Measurements from ENCODE around the gene MAPK10. TPM values are rescaled to one million over a fixed set of nuclear protein-coding genes. Genes with fewer than 3 reads are reported as not detected.

MAPK10 gene
- total RNA-seq, 1 experiment from 2014 or later, result 4.7 TPM

DNA sequence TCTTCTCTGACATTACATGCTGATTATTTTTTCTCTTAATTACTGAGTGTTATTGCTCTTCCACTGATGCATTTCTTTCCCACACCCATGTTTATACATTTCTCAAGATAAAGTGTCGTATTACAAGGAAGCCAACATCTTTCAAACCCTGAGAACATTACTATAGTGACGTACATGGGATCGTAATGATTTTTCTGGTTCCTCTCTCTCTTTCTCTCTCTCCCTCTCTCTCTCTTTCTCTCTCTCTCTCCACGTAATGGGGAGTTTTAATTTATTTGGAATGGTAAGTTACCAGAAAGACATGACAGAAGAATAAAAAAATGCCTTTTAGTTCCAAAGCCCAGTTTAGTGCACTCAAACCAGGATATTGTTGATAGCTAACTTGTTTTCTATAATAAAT is 40.4 kb upstream of the MAPK10 start:
- Mint-ChIP-seq H3K4me1 (peaks cover 4 to 9% of the 10 kb centered on the region in 2 experiments), H3K9me3 (no peaks in the 10 kb centered on the region), H3K27me3 (ENCODE audit: low read depth) (no peaks in the 10 kb centered on the region), H3K4me3 (no peak overlapping the region), H3K36me3 (ENCODE audit: insufficient read depth in 1 of 3, low read depth in 3 of 3) (no peaks in the 10 kb centered on the region), H3K27ac (no peak overlapping the region; a peak in 1 of 7 replicates)
- Histone ChIP-seq H2BK15ac (ENCODE audit: low read depth, low read length) (no peak overlapping the region), H2BK5ac (ENCODE audit: insufficient read length, low read length) (no peak overlapping the region), H4K5ac (ENCODE audit: insufficient read length, low read depth, low read length) (no peak overlapping the region), H2BK12ac (ENCODE audit: insufficient read length, low read depth, low read length) (no peak overlapping the region), H3K4me2 (ENCODE audit: insufficient read depth, insufficient read length, low read length) (no peak overlapping the region), H2BK120ac (ENCODE audit: low read depth, low read length, poor library complexity, severe bottlenecking) (no peak overlapping the region), H3K27ac (ENCODE audit: insufficient read length, low read depth, low read length) (no peak overlapping the region), H3K56ac (ENCODE audit: insufficient read length, low read depth, low read length) (no peak overlapping the region), H3K18ac (ENCODE audit: insufficient read length, low read depth, low read length) (no peak overlapping the region), H3K79me1 (ENCODE audit: insufficient read depth, low read depth, low read length, poor library complexity, severe bottlenecking) (no peaks in the 10 kb centered on the region), H3K14ac (ENCODE audit: insufficient read depth, low read length) (no peak overlapping the region), H3K9ac (ENCODE audit: extremely low read depth, insufficient read length, low read length) (no peak overlapping the region), H3K79me2 (ENCODE audit: insufficient read depth, low read length) (no peaks in the 10 kb centered on the region), H3K23ac (ENCODE audit: insufficient read length, low read depth, low read length) (no peak overlapping the region), H3K4me1 (ENCODE audit: insufficient read depth, low read length) (no peaks in the 10 kb centered on the region), H3K23me2 (ENCODE audit: insufficient read length, low read depth, low read length, poor library complexity, severe bottlenecking) (no peaks in the 10 kb centered on the region), H3K9me3 (ENCODE audit: control insufficient read depth, low read depth, low read length) (no peaks in the 10 kb centered on the region), H2AK5ac (ENCODE audit: insufficient read length, low read length) (no peak overlapping the region), H4K20me1 (ENCODE audit: control insufficient read depth, insufficient read depth, insufficient read length) (no peaks in the 10 kb centered on the region), H4K91ac (ENCODE audit: insufficient read length, low read depth, low read length) (no peak overlapping the region), H2BK20ac (ENCODE audit: low read depth, low read length, poor library complexity, severe bottlenecking) (no peak overlapping the region), H3K4ac (ENCODE audit: low read depth, low read length) (no peak overlapping the region), H3K27me3 (ENCODE audit: insufficient read depth, low read length) (no peaks in the 10 kb centered on the region), H2AFZ (ENCODE audit: low read length) (no peak overlapping the region), H4K8ac (replicated peaks; ENCODE audit: insufficient read length, low read depth, low read length) (no peak overlapping the region), H3T11ph (ENCODE audit: low read length) (no peak overlapping the region)
- WGBS (ENCODE audit: extremely low coverage, insufficient read length, low lambda C conversion rate), result no CpG with 5 or more reads among the region's 4 CpGs
- DNase-seq, result no peak
- TF ChIP-seq, protein P1, sequence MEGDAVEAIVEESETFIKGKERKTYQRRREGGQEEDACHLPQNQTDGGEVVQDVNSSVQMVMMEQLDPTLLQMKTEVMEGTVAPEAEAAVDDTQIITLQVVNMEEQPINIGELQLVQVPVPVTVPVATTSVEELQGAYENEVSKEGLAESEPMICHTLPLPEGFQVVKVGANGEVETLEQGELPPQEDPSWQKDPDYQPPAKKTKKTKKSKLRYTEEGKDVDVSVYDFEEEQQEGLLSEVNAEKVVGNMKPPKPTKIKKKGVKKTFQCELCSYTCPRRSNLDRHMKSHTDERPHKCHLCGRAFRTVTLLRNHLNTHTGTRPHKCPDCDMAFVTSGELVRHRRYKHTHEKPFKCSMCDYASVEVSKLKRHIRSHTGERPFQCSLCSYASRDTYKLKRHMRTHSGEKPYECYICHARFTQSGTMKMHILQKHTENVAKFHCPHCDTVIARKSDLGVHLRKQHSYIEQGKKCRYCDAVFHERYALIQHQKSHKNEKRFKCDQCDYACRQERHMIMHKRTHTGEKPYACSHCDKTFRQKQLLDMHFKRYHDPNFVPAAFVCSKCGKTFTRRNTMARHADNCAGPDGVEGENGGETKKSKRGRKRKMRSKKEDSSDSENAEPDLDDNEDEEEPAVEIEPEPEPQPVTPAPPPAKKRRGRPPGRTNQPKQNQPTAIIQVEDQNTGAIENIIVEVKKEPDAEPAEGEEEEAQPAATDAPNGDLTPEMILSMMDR (conservative IDR thresholded peaks at IDR 0.05), result no peak
